Measurements from ENCODE around the gene CSNK2A1.
"Not testable (repeated sequence)": the region's sequence is repeated elsewhere in the genome, so short reads cannot be mapped to it uniquely, and the experiment has no call there.

The CSNK2A1 gene

DNA sequence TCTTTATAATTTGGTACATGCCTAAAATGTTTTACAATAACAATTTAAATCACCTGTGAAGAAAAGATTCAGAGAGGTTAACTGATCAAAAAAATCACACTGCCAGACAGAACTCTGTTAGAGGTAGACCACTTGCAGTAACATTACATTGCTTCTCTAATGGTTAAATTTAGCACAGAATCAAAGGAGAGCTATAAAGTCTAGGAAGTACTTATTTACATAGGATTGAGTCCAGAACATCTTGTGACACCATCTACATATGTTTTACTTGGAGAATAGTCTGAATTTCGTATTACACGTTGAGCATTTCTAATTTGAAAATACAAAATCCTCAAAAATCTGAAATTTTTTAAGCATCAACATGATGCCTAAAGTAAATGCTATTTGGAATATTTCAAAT lies 64.1 kb downstream of the CSNK2A1 start:
- H3K4me1 ChIP-seq (ENCODE audit: control insufficient read depth in 5 of 5, insufficient read depth in 5 of 5, low read length in 5 of 5): peaks cover 0 to 21% (median 8%) of the 10 kb centered on the region in 5 donors
- peaks cover 17 to 42% (median 24%) of the 10 kb centered on the region in 5 donors for H3K36me3 ChIP-seq (ENCODE audit: control insufficient read depth in 5 of 5, insufficient read depth in 5 of 5, low read length in 5 of 5)
- H3K27me3 ChIP-seq (ENCODE audit: control insufficient read depth in 5 of 5, insufficient read depth in 4 of 5, low read length in 5 of 5): no peaks in the 10 kb centered on the region
- no peak overlapping the region for H3K4me3 ChIP-seq (ENCODE audit: low read depth in 1 of 5, low read length in 5 of 5)
- no peak overlapping the region for H3K9ac ChIP-seq (ENCODE audit: low read length in 5 of 5)
- no peaks in the 10 kb centered on the region for H3K9me3 ChIP-seq (ENCODE audit: control insufficient read depth in 5 of 5, low read length in 5 of 5)
- no peak overlapping the region for H3K27ac ChIP-seq (ENCODE audit: low read depth, low read length)

DNA sequence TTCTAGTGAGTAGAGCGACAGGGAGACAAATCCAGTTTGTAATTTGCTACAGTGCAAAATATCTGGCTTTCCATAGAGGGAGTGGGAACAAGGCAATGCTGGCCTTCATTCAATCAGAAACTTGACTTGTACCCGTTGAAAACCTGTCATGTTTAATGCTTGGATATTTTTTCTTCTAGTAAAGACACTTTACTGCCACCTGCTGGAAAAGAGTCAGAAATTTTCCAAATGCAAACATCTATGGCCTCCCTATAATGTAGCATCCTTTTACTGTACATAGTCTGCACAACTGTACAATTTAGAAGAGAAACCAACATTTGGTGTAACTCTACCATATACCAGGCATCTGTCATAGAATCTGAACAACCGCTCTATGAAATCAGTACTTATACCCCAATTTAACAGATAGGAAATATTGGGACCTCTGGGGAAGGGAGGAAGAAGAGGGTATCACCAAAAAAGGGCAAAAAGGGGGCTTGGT lies 64.6 kb downstream of the CSNK2A1 start:
- H3K4me1 ChIP-seq (ENCODE audit: control insufficient read depth in 5 of 5, insufficient read depth in 5 of 5, low read length in 5 of 5): peaks cover 0 to 16% (median 3%) of the 10 kb centered on the region in 5 donors
- peaks cover 17 to 37% (median 24%) of the 10 kb centered on the region in 5 donors for H3K36me3 ChIP-seq (ENCODE audit: control insufficient read depth in 5 of 5, insufficient read depth in 5 of 5, low read length in 5 of 5)
- no peaks in the 10 kb centered on the region for H3K27me3 ChIP-seq (ENCODE audit: control insufficient read depth in 5 of 5, insufficient read depth in 4 of 5, low read length in 5 of 5)
- H3K9ac ChIP-seq (ENCODE audit: low read length in 5 of 5): no peak overlapping the region
- H3K4me3 ChIP-seq (ENCODE audit: low read depth in 1 of 5, low read length in 5 of 5): no peak overlapping the region
- H3K9me3 ChIP-seq (ENCODE audit: control insufficient read depth in 5 of 5, low read length in 5 of 5): no peaks in the 10 kb centered on the region
- H3K27ac ChIP-seq (ENCODE audit: low read depth, low read length): no peak overlapping the region

DNA sequence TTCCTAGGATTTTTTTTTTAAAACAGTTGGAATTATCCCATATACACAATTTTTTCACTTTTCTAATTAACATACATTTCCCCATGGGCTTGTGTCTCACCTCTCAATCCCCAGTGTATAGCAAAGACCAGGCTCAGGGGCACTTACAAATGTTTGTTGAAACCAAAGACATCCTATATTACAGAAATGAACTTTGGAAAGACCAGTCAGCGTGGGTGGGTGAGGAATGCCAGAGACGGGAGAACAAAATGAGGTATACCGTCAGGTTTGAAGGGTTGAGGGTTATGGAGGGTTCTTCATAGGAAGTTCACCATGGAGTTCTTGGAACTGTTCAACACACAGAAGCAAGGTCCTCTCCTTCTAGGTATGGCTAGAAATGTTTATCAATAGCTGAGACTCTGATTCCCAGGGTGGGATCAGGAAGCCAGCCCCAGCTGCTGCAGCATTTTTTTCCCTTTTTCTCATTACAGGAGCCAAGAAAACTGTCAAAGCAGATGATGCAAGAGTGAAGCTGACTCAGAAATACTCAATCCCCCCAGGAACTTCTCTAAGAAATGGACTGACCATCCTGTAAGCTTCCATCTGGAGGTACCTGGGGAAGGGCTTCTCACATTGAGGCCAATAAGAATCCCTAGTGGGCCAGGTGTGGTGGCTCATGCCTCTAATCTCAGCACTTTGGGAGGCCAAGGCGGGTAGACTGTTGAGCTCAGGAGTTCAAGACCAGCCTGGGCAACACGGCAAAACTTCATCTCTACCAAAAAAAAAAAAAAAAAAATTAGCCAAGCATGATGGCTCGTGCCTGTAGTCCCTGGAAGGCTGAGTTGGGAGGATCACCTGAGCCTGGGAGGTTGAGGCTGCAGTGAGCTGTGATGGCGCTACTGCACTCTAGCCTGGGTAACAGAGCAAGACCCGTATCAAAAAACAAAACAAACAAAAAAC lies 65.3 kb downstream of the CSNK2A1 start:
- peaks cover 16 to 32% (median 20%) of the 10 kb centered on the region in 5 donors for H3K36me3 ChIP-seq (ENCODE audit: control insufficient read depth in 5 of 5, insufficient read depth in 5 of 5, low read length in 5 of 5)
- no peaks in the 10 kb centered on the region for H3K9me3 ChIP-seq (ENCODE audit: control insufficient read depth in 5 of 5, low read length in 5 of 5)
- no peak overlapping the region for H3K27ac ChIP-seq (ENCODE audit: low read depth, low read length)
- no peak overlapping the region for H3K9ac ChIP-seq (ENCODE audit: low read length in 5 of 5)
- peaks cover 0 to 12% (median 2%) of the 10 kb centered on the region in 5 donors for H3K4me1 ChIP-seq (ENCODE audit: control insufficient read depth in 5 of 5, insufficient read depth in 5 of 5, low read length in 5 of 5)
- H3K27me3 ChIP-seq (ENCODE audit: control insufficient read depth in 5 of 5, insufficient read depth in 4 of 5, low read length in 5 of 5): no peaks in the 10 kb centered on the region
- H3K4me3 ChIP-seq (ENCODE audit: low read depth in 1 of 5, low read length in 5 of 5): no peak overlapping the region

- H3K9ac ChIP-seq (ENCODE audit: low read length in 5 of 5); H3K27ac ChIP-seq (ENCODE audit: low read depth, low read length); H3K4me3 ChIP-seq (ENCODE audit: low read depth in 1 of 5, low read length in 5 of 5); H3K9me3 ChIP-seq (ENCODE audit: control insufficient read depth in 5 of 5, low read length in 5 of 5); H3K27me3 ChIP-seq (ENCODE audit: control insufficient read depth in 5 of 5, insufficient read depth in 4 of 5, low read length in 5 of 5): not testable (repeated sequence)
- Histone ChIP-seq H3K36me3 (ENCODE audit: control insufficient read depth in 5 of 5, insufficient read depth in 5 of 5, low read length in 5 of 5) (peaks cover 5 to 19% (median 8%) of the 10 kb centered on the region in 5 donors), H3K4me1 (ENCODE audit: control insufficient read depth in 5 of 5, insufficient read depth in 5 of 5, low read length in 5 of 5) (peaks cover 0 to 12% (median 2%) of the 10 kb centered on the region in 5 donors)
Measured at GRCh38 chr20:476561-477249, 66.9 kb downstream of the CSNK2A1 start.

DNA sequence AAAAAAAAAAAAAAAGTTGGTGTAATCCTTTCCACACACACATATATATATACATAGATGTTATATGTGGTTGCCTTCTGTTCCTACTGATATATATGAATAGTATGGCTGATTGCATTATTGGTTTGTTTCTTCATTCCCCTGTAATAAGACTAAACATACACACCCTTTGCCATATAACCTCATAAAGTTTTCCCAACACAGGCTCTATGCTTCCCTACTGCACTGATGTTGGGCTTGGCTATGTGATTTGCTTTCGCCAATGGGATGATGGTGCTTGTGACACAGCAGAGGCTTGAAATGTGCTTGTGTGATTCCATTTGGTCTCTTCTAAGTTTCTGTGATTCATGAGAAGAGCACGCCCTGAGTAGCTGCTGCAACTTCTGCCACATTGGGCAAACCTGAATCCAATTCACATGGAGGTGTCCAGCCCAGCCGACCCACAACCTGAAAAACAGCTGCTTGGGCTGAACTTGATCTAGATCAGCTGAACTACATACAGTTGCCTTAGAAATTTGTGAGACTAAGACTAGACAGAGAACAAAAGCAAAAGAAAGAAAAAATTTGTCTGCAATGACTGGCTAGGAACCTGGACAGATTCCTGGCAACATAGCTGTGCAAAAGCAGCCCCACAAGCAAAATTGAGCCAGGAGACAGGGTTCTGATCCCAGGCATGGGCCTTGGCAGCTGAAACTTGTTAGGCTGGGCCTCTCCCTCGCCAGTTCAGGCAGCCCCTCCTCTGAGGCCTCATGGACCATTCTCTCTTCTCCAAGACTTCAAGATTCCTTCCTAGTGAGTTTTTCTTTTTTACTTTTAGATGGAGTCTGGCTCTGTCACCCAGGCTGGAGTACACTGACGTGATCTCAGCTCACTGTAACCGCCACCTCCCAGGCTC lies 67.9 kb downstream of the CSNK2A1 start:
- H3K27me3 ChIP-seq (ENCODE audit: control insufficient read depth in 5 of 5, insufficient read depth in 4 of 5, low read length in 5 of 5): no peaks in the 10 kb centered on the region
- H3K4me3 ChIP-seq (ENCODE audit: low read depth in 1 of 5, low read length in 5 of 5): no peak overlapping the region
- no peak overlapping the region for H3K9ac ChIP-seq (ENCODE audit: low read length in 5 of 5)
- H3K9me3 ChIP-seq (ENCODE audit: control insufficient read depth in 5 of 5, low read length in 5 of 5): no peaks in the 10 kb centered on the region
- H3K4me1 ChIP-seq (ENCODE audit: control insufficient read depth in 5 of 5, insufficient read depth in 5 of 5, low read length in 5 of 5): peaks cover 0 to 12% (median 2%) of the 10 kb centered on the region in 5 donors
- H3K27ac ChIP-seq (ENCODE audit: low read depth, low read length): no peak overlapping the region
- peaks cover 2 to 11% (median 4%) of the 10 kb centered on the region in 5 donors for H3K36me3 ChIP-seq (ENCODE audit: control insufficient read depth in 5 of 5, insufficient read depth in 5 of 5, low read length in 5 of 5)

DNA sequence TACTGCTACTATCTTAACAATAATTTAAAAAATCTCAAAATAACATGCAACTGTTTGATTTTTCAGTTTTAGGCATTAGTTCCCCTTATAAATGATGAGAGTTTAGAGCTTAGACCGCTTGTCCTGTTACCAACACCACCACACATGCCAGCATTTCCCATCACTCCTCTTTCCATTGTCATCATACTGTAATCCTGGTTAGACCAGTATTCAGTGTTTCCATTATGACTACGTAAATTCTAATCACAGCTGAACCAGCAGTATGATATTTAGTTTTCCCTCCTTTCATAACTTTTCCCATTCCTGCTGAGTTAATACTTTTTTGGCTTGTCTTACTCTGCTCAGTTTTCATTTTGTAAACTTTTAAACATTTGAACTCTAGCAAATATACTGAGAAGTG lies 69.0 kb downstream of the CSNK2A1 start:
- Histone ChIP-seq H3K9me3 (ENCODE audit: control insufficient read depth in 5 of 5, low read length in 5 of 5) (peaks cover 0 to 4% (median 3%) of the 10 kb centered on the region in 5 donors), H3K27me3 (ENCODE audit: control insufficient read depth in 5 of 5, insufficient read depth in 4 of 5, low read length in 5 of 5) (no peaks in the 10 kb centered on the region)

DNA sequence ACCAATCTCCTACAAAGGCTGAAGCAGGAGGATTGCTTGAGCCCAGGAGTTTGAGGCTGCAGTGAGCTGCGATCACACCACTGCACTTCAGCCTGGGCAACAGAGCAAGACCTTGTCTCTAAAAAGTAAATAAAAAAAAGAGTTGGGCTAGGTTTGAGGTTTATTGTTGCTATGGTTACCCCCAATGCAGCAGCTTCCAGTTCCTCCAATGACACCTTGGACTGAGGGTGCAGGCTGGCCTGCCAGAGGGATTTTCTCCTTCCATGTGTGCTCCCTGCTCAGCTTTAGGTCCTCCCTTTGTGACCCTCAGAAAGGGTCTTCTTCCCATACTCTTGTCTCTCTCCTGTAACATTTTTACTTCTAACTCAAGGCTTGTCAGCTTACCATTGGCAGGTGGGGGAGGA lies 70.7 kb downstream of the CSNK2A1 start:
- H3K9ac ChIP-seq (ENCODE audit: low read length in 5 of 5): no peak overlapping the region
- H3K4me1 ChIP-seq (ENCODE audit: control insufficient read depth in 5 of 5, insufficient read depth in 5 of 5, low read length in 5 of 5): peaks cover 0 to 4% (median 0%) of the 10 kb centered on the region in 5 donors
- no peak overlapping the region for H3K4me3 ChIP-seq (ENCODE audit: low read depth in 1 of 5, low read length in 5 of 5)
- peaks cover 0 to 4% (median 3%) of the 10 kb centered on the region in 5 donors for H3K9me3 ChIP-seq (ENCODE audit: control insufficient read depth in 5 of 5, low read length in 5 of 5)
- H3K27me3 ChIP-seq (ENCODE audit: control insufficient read depth in 5 of 5, insufficient read depth in 4 of 5, low read length in 5 of 5): peaks cover 0 to 6% (median 0%) of the 10 kb centered on the region in 5 donors
- no peak overlapping the region for H3K27ac ChIP-seq (ENCODE audit: low read depth, low read length)
- peaks cover 0 to 4% (median 0%) of the 10 kb centered on the region in 5 donors for H3K36me3 ChIP-seq (ENCODE audit: control insufficient read depth in 5 of 5, insufficient read depth in 5 of 5, low read length in 5 of 5)

More for the DNA sequence above, 69.0 kb downstream of the CSNK2A1 start:
- Histone ChIP-seq H3K9ac (ENCODE audit: low read length in 5 of 5) (no peak overlapping the region), H3K4me3 (ENCODE audit: low read depth in 1 of 5, low read length in 5 of 5) (no peak overlapping the region), H3K4me1 (ENCODE audit: control insufficient read depth in 5 of 5, insufficient read depth in 5 of 5, low read length in 5 of 5) (peaks cover 0 to 12% (median 2%) of the 10 kb centered on the region in 5 donors), H3K27ac (ENCODE audit: low read depth, low read length) (no peak overlapping the region), H3K36me3 (ENCODE audit: control insufficient read depth in 5 of 5, insufficient read depth in 5 of 5, low read length in 5 of 5) (peaks cover 0 to 11% (median 2%) of the 10 kb centered on the region in 5 donors)

DNA sequence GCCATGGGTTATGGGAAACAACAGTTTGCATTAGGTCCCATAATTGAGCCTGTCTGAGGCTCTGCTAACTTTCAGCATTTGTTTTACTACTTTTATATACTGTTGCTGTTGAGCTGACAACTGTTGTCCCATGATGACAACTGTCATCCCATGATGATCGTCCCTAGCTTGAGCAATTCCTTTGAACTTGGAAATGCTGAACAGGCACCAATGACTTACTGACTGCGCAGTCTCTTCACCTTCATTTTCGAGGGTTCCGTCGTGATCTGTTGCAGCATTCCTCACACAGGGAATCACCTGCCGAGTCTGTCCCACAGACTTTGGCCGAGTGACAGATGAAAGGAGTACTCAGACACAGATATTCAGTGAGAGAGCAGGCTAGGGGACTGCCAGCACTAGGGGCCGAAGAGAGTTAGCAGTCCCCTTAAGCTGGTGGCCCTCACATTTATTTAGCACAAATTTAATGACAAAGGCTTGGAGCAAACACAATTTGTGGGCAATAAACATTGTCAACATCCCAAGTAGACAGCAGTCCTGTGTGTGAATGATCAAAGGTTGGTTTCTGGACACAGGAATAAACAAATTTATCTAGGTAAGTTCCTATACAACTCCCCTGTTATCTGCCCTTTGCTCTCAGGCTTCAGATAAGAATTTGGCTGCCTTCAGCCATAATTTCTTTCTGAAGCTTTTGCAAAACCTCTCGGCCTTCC lies 71.3 kb downstream of the CSNK2A1 start:
- Histone ChIP-seq H3K27ac (ENCODE audit: low read depth, low read length) (no peak overlapping the region), H3K4me3 (ENCODE audit: low read depth in 1 of 5, low read length in 5 of 5) (no peak overlapping the region), H3K9me3 (ENCODE audit: control insufficient read depth in 5 of 5, low read length in 5 of 5) (peaks cover 0 to 4% (median 3%) of the 10 kb centered on the region in 5 donors), H3K36me3 (ENCODE audit: control insufficient read depth in 5 of 5, insufficient read depth in 5 of 5, low read length in 5 of 5) (peaks cover 0 to 3% (median 0%) of the 10 kb centered on the region in 5 donors), H3K9ac (ENCODE audit: low read length in 5 of 5) (no peak overlapping the region), H3K4me1 (ENCODE audit: control insufficient read depth in 5 of 5, insufficient read depth in 5 of 5, low read length in 5 of 5) (peaks cover 0 to 3% (median 0%) of the 10 kb centered on the region in 5 donors), H3K27me3 (ENCODE audit: control insufficient read depth in 5 of 5, insufficient read depth in 4 of 5, low read length in 5 of 5) (peaks cover 0 to 6% (median 0%) of the 10 kb centered on the region in 5 donors)

Measured in subcutaneous abdominal adipose tissue (tissue), 5 donors.